Dermis blood vessel endothelial cell (primary cell): Measurements from ENCODE around the gene EFNA2. TPM values are rescaled to one million over a fixed set of nuclear protein-coding genes. Genes with fewer than 3 reads are reported as not detected.

Source experiments
- DNase-seq: peaks from one replicate; pipeline ENCODE4 v3.0.0; 2010
- total RNA-seq: library from RNA; depleted of rRNA; stranded (reverse); fragments of >200 nt; gene quantifications from 2 replicates; pipeline ENCODE4 v1.2.3, GENCODE V29; 2014

Gene EFNA2
- total RNA-seq, 1 donor from 2014 or later = not detected

- DNase-seq = peak; percentile 96
Measured at GRCh38 chr19:1249298-1249989, 36.2 kb upstream of the EFNA2 start.

GRCh38 chr19:1249990-1250436, 35.7 kb upstream of the EFNA2 start:
- no peak for DNase-seq

GRCh38 chr19:1250437-1251260, 35.0 kb upstream of the EFNA2 start:
- peak; percentile 65 for DNase-seq

DNA sequence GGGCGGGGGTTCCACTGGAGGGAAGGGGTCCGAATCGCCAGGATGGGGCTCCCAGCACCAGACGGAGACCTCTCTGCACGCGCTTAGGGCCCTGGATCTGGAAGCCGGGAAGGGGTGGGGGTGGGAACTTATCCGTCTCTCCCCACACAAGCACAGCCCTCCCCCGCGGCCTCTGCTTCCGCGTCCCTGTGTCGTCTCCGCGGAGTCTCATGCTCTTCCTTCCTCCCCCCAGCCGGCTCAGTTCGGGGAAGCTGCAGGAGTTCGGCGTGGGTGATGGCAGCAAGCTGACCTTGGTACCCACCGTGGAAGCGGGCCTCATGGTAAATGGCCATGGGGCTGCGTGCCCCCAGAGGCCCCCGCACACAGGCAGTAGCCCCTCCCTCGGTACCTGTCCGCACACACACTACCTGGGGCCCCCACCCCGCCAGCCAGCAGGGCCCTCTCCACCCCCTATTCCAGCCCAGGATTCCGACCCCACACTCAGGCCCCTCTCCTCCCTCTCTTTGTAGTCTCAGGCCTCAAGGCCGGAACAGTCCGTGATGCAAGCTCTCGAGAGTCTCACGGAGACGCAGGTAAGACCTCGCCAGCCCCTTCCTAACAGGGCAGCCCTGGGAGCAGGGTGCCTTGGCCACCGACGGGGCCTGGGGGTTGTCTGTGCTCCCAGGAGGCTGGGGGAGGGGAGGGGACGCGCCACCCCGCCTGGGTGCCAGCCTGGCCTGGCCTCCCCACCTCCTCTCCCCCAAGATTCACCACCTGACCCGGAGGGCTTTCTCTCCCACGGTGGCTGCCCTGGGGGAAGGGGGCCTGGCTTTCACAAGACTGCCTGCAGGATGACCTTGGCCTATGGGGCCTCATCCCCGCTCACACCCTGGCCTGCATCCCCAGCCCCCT, 34.1 kb upstream of the EFNA2 start:
- peak; percentile 77 for DNase-seq

GRCh38 chr19:1252221-1252820, 33.4 kb upstream of the EFNA2 start:
- DNase-seq = peak; percentile 86

- DNase-seq = peak; percentile 89
Measured at GRCh38 chr19:1252821-1253513, 32.7 kb upstream of the EFNA2 start.

DNA sequence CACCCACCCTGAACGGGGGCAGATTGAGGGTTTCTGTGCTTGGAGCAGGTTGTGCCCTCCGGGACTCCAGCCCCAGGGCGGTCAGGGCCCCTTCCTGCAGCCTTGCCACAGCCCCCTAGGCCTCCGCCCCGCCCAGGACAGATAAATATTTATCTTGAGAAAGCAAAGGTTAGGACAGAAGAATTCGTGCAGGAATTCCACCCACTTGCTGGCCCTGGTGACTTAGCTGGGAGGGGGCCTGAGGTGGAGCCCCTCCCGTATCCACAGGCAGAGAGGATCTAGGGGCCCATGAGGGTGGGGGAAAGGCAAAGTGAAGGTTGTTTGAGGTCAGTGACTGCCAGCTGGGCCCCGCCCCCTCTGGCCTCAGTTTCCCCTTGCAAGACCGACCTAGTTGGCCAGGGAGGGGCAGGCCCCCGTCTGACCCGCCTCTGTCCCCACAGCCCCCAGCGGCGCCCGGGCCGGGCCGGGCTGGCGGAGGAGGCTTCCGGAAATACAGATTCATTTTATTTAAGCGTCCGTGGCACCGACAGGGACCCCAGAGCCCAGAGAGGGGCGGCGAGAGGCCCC, 32.1 kb upstream of the EFNA2 start:
- no peak for DNase-seq

DNA sequence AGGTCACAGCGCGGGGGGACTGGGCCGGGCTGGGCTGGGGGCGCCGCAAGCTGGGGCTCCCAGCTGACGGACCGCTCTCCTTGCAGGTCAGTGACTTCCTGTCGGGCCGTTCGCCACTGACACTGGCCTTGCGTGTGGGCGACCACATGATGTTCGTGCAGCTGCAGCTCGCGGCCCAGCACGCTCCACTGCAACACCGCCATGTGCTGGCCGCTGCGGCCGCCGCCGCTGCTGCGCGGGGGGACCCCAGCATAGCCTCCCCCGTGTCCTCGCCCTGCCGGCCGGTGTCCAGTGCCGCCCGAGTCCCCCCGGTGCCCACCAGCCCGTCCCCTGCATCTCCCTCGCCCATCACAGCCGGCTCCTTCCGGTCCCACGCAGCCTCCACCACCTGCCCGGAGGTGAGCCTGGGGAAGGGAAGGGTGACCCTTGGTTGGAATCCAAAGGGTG, 31.6 kb upstream of the EFNA2 start:
- no peak for DNase-seq

- no peak for DNase-seq
Measured at GRCh38 chr19:1254530-1255185, 31.0 kb upstream of the EFNA2 start.

DNA sequence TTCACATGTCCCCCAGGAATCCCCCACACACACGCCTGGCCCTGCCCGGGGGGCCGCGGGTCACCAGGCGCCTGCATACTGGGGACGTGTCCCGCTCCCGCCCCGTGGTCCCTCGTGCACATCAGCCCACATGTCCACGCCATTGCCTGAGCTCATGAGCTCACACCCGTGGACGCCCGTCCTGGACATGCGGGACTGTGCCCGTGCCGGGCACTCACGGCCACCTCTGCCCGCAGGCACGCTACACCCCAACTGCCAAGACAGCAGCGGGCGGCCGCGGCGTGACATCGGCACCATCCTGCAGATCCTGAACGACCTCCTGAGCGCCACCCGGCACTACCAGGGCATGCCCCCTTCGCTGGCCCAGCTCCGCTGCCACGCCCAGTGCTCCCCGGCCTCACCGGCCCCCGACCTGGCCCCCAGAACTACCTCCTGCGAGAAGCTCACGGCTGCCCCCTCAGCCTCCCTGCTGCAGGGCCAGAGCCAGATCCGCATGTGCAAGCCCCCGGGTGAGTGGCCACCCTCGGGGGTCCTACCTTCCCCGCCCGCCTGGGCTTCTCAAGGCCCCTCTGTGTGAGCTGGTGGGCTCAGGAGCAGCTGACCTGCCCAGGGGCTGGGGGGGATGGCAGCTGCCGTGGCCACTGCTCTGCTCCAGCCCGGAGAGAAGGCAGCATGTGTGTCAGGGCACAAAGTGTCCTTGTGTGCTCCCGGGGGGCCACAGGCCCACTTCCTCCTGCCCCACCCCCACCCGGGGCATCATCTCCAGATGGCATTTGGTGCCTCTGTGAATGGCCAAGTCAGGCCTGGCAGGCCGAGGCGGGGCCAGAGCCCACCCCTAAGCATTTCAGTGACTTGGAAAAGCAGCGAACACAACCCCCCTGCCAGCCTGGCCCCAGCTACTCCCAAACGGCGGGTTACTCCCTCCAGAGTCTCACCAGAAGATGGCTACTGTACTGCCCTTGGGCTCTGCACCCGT, 30.2 kb upstream of the EFNA2 start:
- no peak for DNase-seq

GRCh38 chr19:1256646-1257474, 28.8 kb upstream of the EFNA2 start:
- no peak for DNase-seq

DNA sequence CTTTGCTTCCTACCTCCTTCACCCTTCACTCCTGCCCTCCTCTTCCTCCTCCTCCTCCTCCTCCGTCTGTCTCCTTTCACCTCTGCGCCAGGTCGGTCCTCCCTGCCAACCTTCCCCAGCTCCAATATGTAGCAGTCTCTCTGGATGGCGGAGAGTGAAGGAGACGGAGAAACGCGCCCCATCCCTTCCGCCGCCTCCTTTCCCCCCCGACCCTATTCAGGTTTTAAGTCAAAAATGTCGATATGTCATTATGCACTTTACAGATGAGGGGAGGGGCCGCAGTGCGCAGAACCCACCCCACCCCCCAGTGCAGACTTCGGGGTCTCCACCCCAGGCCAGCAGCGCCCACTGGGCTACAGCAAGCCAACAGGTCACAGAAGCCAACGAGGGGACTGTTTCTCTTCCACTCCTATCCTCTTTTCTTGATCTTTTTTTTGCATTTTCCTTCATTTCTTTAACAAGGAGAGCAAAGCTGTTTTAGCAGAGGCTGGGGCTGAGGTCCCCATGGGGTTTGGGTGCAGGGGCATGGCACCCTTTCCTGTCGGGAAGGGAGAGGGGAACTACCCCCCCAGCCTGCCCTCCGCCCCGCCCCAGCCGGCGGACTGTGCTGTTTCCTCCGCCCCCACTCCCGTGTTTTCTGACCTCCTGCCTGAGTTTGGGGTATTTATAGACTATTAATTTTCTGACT, 28.1 kb upstream of the EFNA2 start:
- DNase-seq = no peak

DNA sequence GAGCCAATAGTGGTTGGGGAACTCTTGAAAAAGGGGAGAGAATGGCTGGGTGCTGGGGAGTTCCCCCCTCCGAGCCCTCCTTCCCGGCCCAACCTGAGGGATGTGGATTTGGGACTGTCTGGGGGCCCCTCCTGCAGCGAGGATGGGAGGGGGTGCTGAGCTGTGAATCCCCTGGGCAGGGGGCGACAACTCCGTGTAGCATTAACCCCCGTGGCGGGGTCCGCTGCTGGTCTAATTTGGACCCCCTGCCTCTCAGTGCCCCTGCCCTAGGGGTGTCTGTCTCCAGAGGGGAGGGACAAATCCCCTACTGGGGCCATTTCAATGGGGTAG, 27.5 kb upstream of the EFNA2 start:
- no peak for DNase-seq

GRCh38 chr19:1258707-1259205, 26.9 kb upstream of the EFNA2 start:
- DNase-seq = no peak

GRCh38 chr19:1259206-1259875, 26.3 kb upstream of the EFNA2 start:
- DNase-seq = peak; percentile 72

- DNase-seq = no peak
Measured at GRCh38 chr19:1259876-1260748, 25.6 kb upstream of the EFNA2 start.
